Memory B cell (primary cell): ENCODE results near the gene METTL2A.
A peak's percentile ranks its signal among the peaks of the same experiment; 100 is the strongest.
"Not testable (repeated sequence)": the region's sequence is repeated elsewhere in the genome, so short reads cannot be mapped to it uniquely, and the experiment has no call there.

ENCODE experiments used
- ATAC-seq: fragments of 150-1000 bp; cut with Tn5 transposase; 2 replicates; pipeline ENCODE4 v1.10.0; 2021; ENCODE audit warnings: low read depth, mild to moderate bottlenecking, moderate library complexity
- DNase-seq, 2 donors: peaks; one replicate each; pipeline ENCODE4 v3.0.0; 2022; ENCODE audit warnings: low spot score in 2 of 2
- H3K27ac Mint-ChIP-seq: one replicate; pipeline ENCODE4 v1.8.0; 2022; ENCODE audit warnings: mild to moderate bottlenecking, moderate library complexity, mixed read lengths
- H3K27me3 Mint-ChIP-seq: one replicate; pipeline ENCODE4 v1.8.0; 2022; ENCODE audit warnings: mixed read lengths
- H3K36me3 Mint-ChIP-seq: one replicate; pipeline ENCODE4 v1.8.0; 2022; ENCODE audit warnings: mild to moderate bottlenecking, mixed read lengths
- H3K4me1 Mint-ChIP-seq: one replicate; pipeline ENCODE4 v1.8.0; 2022; ENCODE audit warnings: mixed read lengths
- H3K4me3 Mint-ChIP-seq: one replicate; pipeline ENCODE4 v1.8.0; 2022; ENCODE audit warnings: mild to moderate bottlenecking, moderate library complexity, mixed read lengths
- H3K9me3 Mint-ChIP-seq: one replicate; pipeline ENCODE4 v1.8.0; 2022; ENCODE audit warnings: mixed read lengths

METTL2A gene

GRCh38 chr17:62423647-62424461 lies at the start of gene METTL2A:
METTL2A (plus strand) TSS chr17:62423897; CDS start chr17:62423903, 6 bp downstream.
- peak; percentile 93 for ATAC-seq
- H3K27ac Mint-ChIP-seq, result peak within 1 kb of the TSS; percentile 81
- H3K27me3 Mint-ChIP-seq, H3K36me3 Mint-ChIP-seq, H3K9me3 Mint-ChIP-seq: not testable (repeated sequence)
- peaks cover 12% of the 10 kb centered on the region for H3K4me1 Mint-ChIP-seq
- DNase-seq, result peak; percentile 70 to 74
- peak within 1 kb of the TSS; percentile 96 for H3K4me3 Mint-ChIP-seq

- ATAC-seq (no peak), DNase-seq (no peak)
- Mint-ChIP-seq H3K4me1 (no peaks in the 10 kb centered on the region), H3K4me3 (no peak within 1 kb of the TSS), H3K36me3 (no peaks in the 10 kb centered on the region), H3K27me3 (peaks cover 1% of the 10 kb centered on the region), H3K9me3 (no peaks in the 10 kb centered on the region), H3K27ac (no peak within 1 kb of the TSS)
Observed at GRCh38 chr17:62380253-62380652, 43.4 kb upstream of the METTL2A start, which contains the start of gene EFCAB3. EFCAB3 (plus strand) TSS chr17:62380553; CDS start chr17:62382980, 2,427 bp downstream.

GRCh38 chr17:62381561-62381960 lies 42.1 kb upstream of the METTL2A start:
- H3K4me3 Mint-ChIP-seq, result no peak overlapping the region
- H3K4me1 Mint-ChIP-seq, result no peaks in the 10 kb centered on the region
- no peaks in the 10 kb centered on the region for H3K9me3 Mint-ChIP-seq
- DNase-seq, result no peak
- ATAC-seq, result no peak
- H3K36me3 Mint-ChIP-seq, result no peaks in the 10 kb centered on the region
- H3K27me3 Mint-ChIP-seq, result peaks cover 1% of the 10 kb centered on the region
- no peak overlapping the region for H3K27ac Mint-ChIP-seq

GRCh38 chr17:62388856-62389255 lies 34.8 kb upstream of the METTL2A start:
- Mint-ChIP-seq H3K27me3 (peaks cover 13% of the 10 kb centered on the region), H3K4me1 (no peaks in the 10 kb centered on the region), H3K4me3 (no peak overlapping the region), H3K9me3 (no peaks in the 10 kb centered on the region), H3K36me3 (no peaks in the 10 kb centered on the region), H3K27ac (no peak overlapping the region)
- DNase-seq (no peak), ATAC-seq (no peak)

- Mint-ChIP-seq H3K27ac (no peak overlapping the region), H3K4me1 (no peaks in the 10 kb centered on the region), H3K36me3 (no peaks in the 10 kb centered on the region), H3K9me3 (no peaks in the 10 kb centered on the region), H3K4me3 (no peak overlapping the region), H3K27me3 (peaks cover 12% of the 10 kb centered on the region)
- ATAC-seq, result no peak
- no peak for DNase-seq
Observed at GRCh38 chr17:62392908-62393307, 30.8 kb upstream of the METTL2A start.

GRCh38 chr17:62398891-62399290 lies 24.8 kb upstream of the METTL2A start:
- no peak overlapping the region for H3K27ac Mint-ChIP-seq
- H3K4me3 Mint-ChIP-seq, result no peak overlapping the region
- peaks cover 2% of the 10 kb centered on the region for H3K36me3 Mint-ChIP-seq
- ATAC-seq, result no peak
- no peak for DNase-seq
- no peaks in the 10 kb centered on the region for H3K4me1 Mint-ChIP-seq
- H3K9me3 Mint-ChIP-seq, result peaks cover 2% of the 10 kb centered on the region
- peaks cover 12% of the 10 kb centered on the region for H3K27me3 Mint-ChIP-seq

GRCh38 chr17:62405451-62405850 lies 18.2 kb upstream of the METTL2A start:
- DNase-seq, result no peak
- H3K9me3 Mint-ChIP-seq, result peaks cover 2% of the 10 kb centered on the region
- peaks cover 11% of the 10 kb centered on the region for H3K27me3 Mint-ChIP-seq
- peaks cover 2% of the 10 kb centered on the region for H3K36me3 Mint-ChIP-seq
- no peak for ATAC-seq
- no peak overlapping the region for H3K4me3 Mint-ChIP-seq
- no peak overlapping the region for H3K27ac Mint-ChIP-seq
- H3K4me1 Mint-ChIP-seq, result no peaks in the 10 kb centered on the region

- H3K27ac Mint-ChIP-seq, DNase-seq, ATAC-seq, H3K4me3 Mint-ChIP-seq, H3K27me3 Mint-ChIP-seq, H3K4me1 Mint-ChIP-seq, H3K36me3 Mint-ChIP-seq, H3K9me3 Mint-ChIP-seq: not testable (repeated sequence)
Observed at GRCh38 chr17:62413090-62413489, 10.6 kb upstream of the METTL2A start.

- not testable (repeated sequence) for DNase-seq, H3K27ac Mint-ChIP-seq, H3K27me3 Mint-ChIP-seq, H3K4me3 Mint-ChIP-seq, H3K36me3 Mint-ChIP-seq, H3K9me3 Mint-ChIP-seq, ATAC-seq
- H3K4me1 Mint-ChIP-seq, result peaks cover 14% of the 10 kb centered on the region
Observed at GRCh38 chr17:62426214-62426613, 2.5 kb downstream of the METTL2A start.

- ATAC-seq, H3K4me1 Mint-ChIP-seq, H3K27me3 Mint-ChIP-seq, H3K9me3 Mint-ChIP-seq, H3K4me3 Mint-ChIP-seq, H3K27ac Mint-ChIP-seq, DNase-seq, H3K36me3 Mint-ChIP-seq: not testable (repeated sequence)
Observed at GRCh38 chr17:62435251-62435650, 11.6 kb downstream of the METTL2A start.

- H3K4me1 Mint-ChIP-seq, DNase-seq, ATAC-seq, H3K27me3 Mint-ChIP-seq, H3K27ac Mint-ChIP-seq, H3K4me3 Mint-ChIP-seq, H3K9me3 Mint-ChIP-seq: not testable (repeated sequence)
- peaks cover 11% of the 10 kb centered on the region for H3K36me3 Mint-ChIP-seq
Observed at GRCh38 chr17:62441181-62441580, 17.5 kb downstream of the METTL2A start.

- H3K27me3 Mint-ChIP-seq, result no peaks in the 10 kb centered on the region
- no peaks in the 10 kb centered on the region for H3K4me1 Mint-ChIP-seq
- no peak for ATAC-seq
Observed at GRCh38 chr17:62444063-62444462, 20.4 kb downstream of the METTL2A start.

GRCh38 chr17:62445791-62446190 lies 22.1 kb downstream of the METTL2A start:
- peaks cover 19% of the 10 kb centered on the region for H3K36me3 Mint-ChIP-seq
- not testable (repeated sequence) for ATAC-seq, DNase-seq, H3K9me3 Mint-ChIP-seq, H3K4me3 Mint-ChIP-seq, H3K4me1 Mint-ChIP-seq, H3K27me3 Mint-ChIP-seq, H3K27ac Mint-ChIP-seq

More at GRCh38 chr17:62444063-62444462, 20.4 kb downstream of the METTL2A start:
- peaks cover 21% of the 10 kb centered on the region for H3K36me3 Mint-ChIP-seq
- no peak overlapping the region for H3K4me3 Mint-ChIP-seq
- no peak overlapping the region for H3K27ac Mint-ChIP-seq
- H3K9me3 Mint-ChIP-seq, result no peaks in the 10 kb centered on the region
- no peak for DNase-seq

- Mint-ChIP-seq H3K4me1 (peaks cover 20% of the 10 kb centered on the region), H3K4me3 (peak overlapping the region; percentile 63), H3K27ac (peak overlapping the region; percentile 96), H3K36me3 (peaks cover 11% of the 10 kb centered on the region)
- not testable (repeated sequence) for H3K9me3 Mint-ChIP-seq, H3K27me3 Mint-ChIP-seq
- ATAC-seq, result peak; percentile 75
- DNase-seq, result peak in 1 of 2 donors; percentile 15
Observed at GRCh38 chr17:62452195-62452594, 28.5 kb downstream of the METTL2A start.

GRCh38 chr17:62453041-62453440 lies 29.3 kb downstream of the METTL2A start:
- Mint-ChIP-seq H3K27ac (peak overlapping the region; percentile 96), H3K4me1 (peaks cover 24% of the 10 kb centered on the region)
- H3K36me3 Mint-ChIP-seq, H3K27me3 Mint-ChIP-seq, H3K4me3 Mint-ChIP-seq, ATAC-seq, H3K9me3 Mint-ChIP-seq, DNase-seq: not testable (repeated sequence)
